ENCODE data around the gene ENDOG.

DNA sequence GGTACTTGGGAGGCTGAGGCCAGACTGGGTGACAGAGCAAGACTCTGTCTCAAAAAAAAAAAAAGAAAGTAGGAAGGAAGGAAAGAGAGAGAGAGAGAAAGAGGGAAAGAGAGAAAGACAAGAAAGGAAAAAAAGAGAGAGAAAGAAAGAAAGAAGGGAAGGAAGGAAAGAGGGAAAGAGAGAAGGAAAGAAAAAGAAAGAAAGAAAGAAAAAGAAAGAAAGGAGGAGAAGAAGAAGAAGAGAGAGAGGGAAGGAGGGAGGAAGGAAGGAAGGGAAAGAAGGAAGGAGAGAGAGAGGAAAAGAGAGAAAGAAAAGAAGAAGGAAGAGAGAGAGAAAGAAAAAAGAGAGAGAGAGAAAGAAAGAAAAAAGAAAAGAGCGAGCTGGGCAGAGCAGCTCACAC lies 43.5 kb upstream of the ENDOG start:
- TF ChIP-seq, protein P1, sequence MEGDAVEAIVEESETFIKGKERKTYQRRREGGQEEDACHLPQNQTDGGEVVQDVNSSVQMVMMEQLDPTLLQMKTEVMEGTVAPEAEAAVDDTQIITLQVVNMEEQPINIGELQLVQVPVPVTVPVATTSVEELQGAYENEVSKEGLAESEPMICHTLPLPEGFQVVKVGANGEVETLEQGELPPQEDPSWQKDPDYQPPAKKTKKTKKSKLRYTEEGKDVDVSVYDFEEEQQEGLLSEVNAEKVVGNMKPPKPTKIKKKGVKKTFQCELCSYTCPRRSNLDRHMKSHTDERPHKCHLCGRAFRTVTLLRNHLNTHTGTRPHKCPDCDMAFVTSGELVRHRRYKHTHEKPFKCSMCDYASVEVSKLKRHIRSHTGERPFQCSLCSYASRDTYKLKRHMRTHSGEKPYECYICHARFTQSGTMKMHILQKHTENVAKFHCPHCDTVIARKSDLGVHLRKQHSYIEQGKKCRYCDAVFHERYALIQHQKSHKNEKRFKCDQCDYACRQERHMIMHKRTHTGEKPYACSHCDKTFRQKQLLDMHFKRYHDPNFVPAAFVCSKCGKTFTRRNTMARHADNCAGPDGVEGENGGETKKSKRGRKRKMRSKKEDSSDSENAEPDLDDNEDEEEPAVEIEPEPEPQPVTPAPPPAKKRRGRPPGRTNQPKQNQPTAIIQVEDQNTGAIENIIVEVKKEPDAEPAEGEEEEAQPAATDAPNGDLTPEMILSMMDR (IDR thresholded peaks at IDR 0.05; ENCODE audit: insufficient read depth, low read depth, low read length): no peak
- no peak for TF ChIP-seq EZH2 (IDR thresholded peaks at IDR 0.05; ENCODE audit: insufficient read depth, low read length)

All from astrocyte (in vitro differentiated cells and primary cell).